HG03039 (cell line): ENCODE results near the gene ITGB5.
"Not testable (repeated sequence)": the region's sequence is repeated elsewhere in the genome, so short reads cannot be mapped to it uniquely, and the experiment has no call there.

Experiments
- ATAC-seq: cut with Tn5 transposase; IDR thresholded peaks from one replicate; pipeline ENCODE4 v1.9.1; 2021; ENCODE audit warnings: mild to moderate bottlenecking, moderate library complexity; ENCODE audit not compliant: unreplicated experiment

Gene ITGB5

GRCh38 chr3:124791639-124792151 is 95.5 kb downstream of the ITGB5 start:
- no peak for ATAC-seq

- ATAC-seq = no peak
These were observed 96.0 kb downstream of the ITGB5 start for GRCh38 chr3:124791142-124791541.

- ATAC-seq = not testable (repeated sequence)
These were observed 98.1 kb downstream of the ITGB5 start for GRCh38 chr3:124789103-124789502.

- ATAC-seq = no peak
These were observed 98.9 kb downstream of the ITGB5 start for GRCh38 chr3:124788254-124788745.

GRCh38 chr3:124787476-124788195 is 99.5 kb downstream of the ITGB5 start:
- no peak for ATAC-seq

GRCh38 chr3:124786511-124787241 is 100.5 kb downstream of the ITGB5 start:
- no peak for ATAC-seq

- no peak for ATAC-seq
These were observed 101.2 kb downstream of the ITGB5 start for GRCh38 chr3:124785973-124786372.

GRCh38 chr3:124784686-124785382 is 102.3 kb downstream of the ITGB5 start:
- ATAC-seq = no peak

GRCh38 chr3:124783696-124784095 is 103.5 kb downstream of the ITGB5 start:
- ATAC-seq = no peak

GRCh38 chr3:124782377-124782712 is 104.8 kb downstream of the ITGB5 start:
- ATAC-seq = not testable (repeated sequence)

- ATAC-seq = no peak
These were observed 105.4 kb downstream of the ITGB5 start for GRCh38 chr3:124781476-124782376.

GRCh38 chr3:124780761-124781475 is 106.2 kb downstream of the ITGB5 start:
- ATAC-seq = no peak

GRCh38 chr3:124780356-124780755 is 106.8 kb downstream of the ITGB5 start:
- no peak for ATAC-seq

- ATAC-seq = no peak
These were observed 107.4 kb downstream of the ITGB5 start for GRCh38 chr3:124779751-124780191.

GRCh38 chr3:124779116-124779515 is 108.0 kb downstream of the ITGB5 start:
- ATAC-seq = no peak

- no peak for ATAC-seq
These were observed 109.2 kb downstream of the ITGB5 start for GRCh38 chr3:124777762-124778470.

GRCh38 chr3:124776856-124777255 is 110.3 kb downstream of the ITGB5 start:
- no peak for ATAC-seq

GRCh38 chr3:124775877-124776276 is 111.3 kb downstream of the ITGB5 start:
- ATAC-seq = no peak

- ATAC-seq = no peak
These were observed 112.2 kb downstream of the ITGB5 start for GRCh38 chr3:124774841-124775402.
